ENCODE data around the gene RRP1B.
"Not testable (repeated sequence)": the region's sequence is repeated elsewhere in the genome, so short reads cannot be mapped to it uniquely, and the experiment has no call there.

Gene RRP1B

GRCh38 chr21:43659136-43660000, at the start of gene RRP1B, which contains the start of gene HSF2BP:
RRP1B (plus strand) TSS chr21:43659560; CDS start chr21:43659665, 105 bp downstream.
HSF2BP (minus strand) TSS chr21:43659488; CDS start chr21:43658096, 1,392 bp downstream.
- DNase-seq: peak; percentile 73

GRCh38 chr21:43611598-43612369, 47.6 kb upstream of the RRP1B start:
- DNase-seq: no peak

GRCh38 chr21:43613755-43614638, 45.4 kb upstream of the RRP1B start:
- no peak for DNase-seq

- no peak for DNase-seq
Observed at GRCh38 chr21:43614839-43615238, 44.5 kb upstream of the RRP1B start.

- DNase-seq: not testable (repeated sequence)
Observed at GRCh38 chr21:43616861-43617260, 42.5 kb upstream of the RRP1B start.

GRCh38 chr21:43618940-43619339, 40.4 kb upstream of the RRP1B start:
- DNase-seq: no peak

- no peak for DNase-seq
Observed at GRCh38 chr21:43619344-43619743, 40.0 kb upstream of the RRP1B start.

GRCh38 chr21:43619856-43620255, 39.5 kb upstream of the RRP1B start:
- DNase-seq: no peak

GRCh38 chr21:43622796-43623195, 36.6 kb upstream of the RRP1B start:
- no peak for DNase-seq

- DNase-seq: no peak
Observed at GRCh38 chr21:43623588-43623987, 35.8 kb upstream of the RRP1B start.

- no peak for DNase-seq
Observed at GRCh38 chr21:43624339-43624738, 35.0 kb upstream of the RRP1B start.

GRCh38 chr21:43626390-43626789, 33.0 kb upstream of the RRP1B start:
- DNase-seq: no peak

GRCh38 chr21:43627527-43627926, 31.8 kb upstream of the RRP1B start:
- no peak for DNase-seq

GRCh38 chr21:43631411-43632107, 27.8 kb upstream of the RRP1B start:
- no peak for DNase-seq

GRCh38 chr21:43632373-43632905, 26.9 kb upstream of the RRP1B start:
- no peak for DNase-seq

- DNase-seq: no peak
Observed at GRCh38 chr21:43634618-43635017, 24.7 kb upstream of the RRP1B start.

GRCh38 chr21:43635436-43635835, 23.9 kb upstream of the RRP1B start:
- no peak for DNase-seq

GRCh38 chr21:43637530-43638158, 21.7 kb upstream of the RRP1B start:
- no peak for DNase-seq

GRCh38 chr21:43639470-43640353, 19.6 kb upstream of the RRP1B start:
- DNase-seq: no peak

- no peak for DNase-seq
Observed at GRCh38 chr21:43640400-43640799, 19.0 kb upstream of the RRP1B start.
